ENCODE data around the gene COQ8B.
"Not testable (repeated sequence)": the region's sequence is repeated elsewhere in the genome, so short reads cannot be mapped to it uniquely, and the experiment has no call there.

COQ8B gene

DNA sequence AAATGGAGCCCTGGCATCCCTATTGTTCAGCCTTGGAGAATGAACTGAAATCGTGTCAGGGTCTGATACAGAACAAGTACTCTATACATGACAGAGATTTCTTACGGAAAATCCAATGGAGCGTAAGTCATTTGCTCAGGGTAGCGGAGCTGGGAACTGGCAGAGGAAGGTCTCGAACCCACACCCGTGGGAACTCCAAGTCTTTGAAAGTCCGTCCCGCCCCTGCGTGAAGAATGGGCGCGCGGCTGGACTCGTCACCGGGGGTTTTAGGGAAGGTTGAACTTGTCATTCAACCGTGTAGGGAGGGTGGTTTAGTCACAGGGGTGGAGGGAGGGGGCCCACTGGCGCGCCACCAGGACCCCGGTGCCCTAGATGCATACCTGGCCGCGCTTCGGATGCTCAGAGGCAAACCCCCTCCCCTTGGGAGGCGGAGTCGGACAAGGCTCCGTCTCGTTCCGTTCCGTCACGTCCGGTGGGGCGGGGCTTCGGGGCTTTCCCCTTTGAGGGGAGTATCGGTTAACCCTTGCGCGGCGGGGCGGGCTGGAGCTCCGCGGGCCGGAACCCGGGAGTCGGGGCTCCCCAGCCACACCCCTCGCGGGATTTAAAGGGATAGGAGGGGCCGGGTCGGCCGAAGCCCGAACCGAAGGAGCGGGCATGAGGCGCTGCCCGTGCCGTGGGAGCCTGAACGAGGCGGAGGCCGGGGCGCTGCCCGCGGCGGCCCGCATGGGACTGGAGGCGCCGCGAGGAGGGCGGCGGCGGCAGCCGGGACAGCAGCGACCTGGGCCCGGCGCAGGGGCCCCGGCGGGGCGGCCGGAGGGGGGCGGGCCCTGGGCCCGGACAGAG lies at the start of gene COQ8B, which contains the start of gene ITPKC:
COQ8B (minus strand) TSS at position 405 of the 843 bp plus-strand sequence. CDS start 2,254 bp downstream, outside the sequence.
ITPKC (plus strand) TSS at position 631 of the 843 bp plus-strand sequence; CDS start at position 655, 24 bp downstream.
- peak; percentile 99 for DNase-seq (ENCODE audit: low spot score)

DNA sequence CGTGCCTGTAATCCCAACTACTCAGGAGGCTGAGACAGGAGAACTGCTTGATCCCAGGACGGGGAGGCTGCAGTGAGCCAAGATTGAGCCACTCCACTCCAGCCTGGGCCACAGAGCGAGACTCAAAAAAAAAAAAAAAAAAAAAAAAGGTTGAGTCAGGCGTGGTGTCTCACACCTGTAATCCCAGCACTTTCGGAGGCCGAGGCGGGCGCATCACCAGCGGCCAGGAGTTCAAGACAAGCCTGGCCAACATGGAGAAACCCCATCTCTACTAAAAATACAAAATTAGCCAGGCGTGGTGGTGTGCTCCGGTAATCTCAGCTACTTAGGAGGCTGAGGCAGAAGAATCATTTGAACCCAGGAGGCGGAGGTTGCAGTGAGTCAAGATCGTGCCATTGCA lies 49.7 kb upstream of the COQ8B start:
- DNase-seq (ENCODE audit: low spot score) = not testable (repeated sequence)

DNA sequence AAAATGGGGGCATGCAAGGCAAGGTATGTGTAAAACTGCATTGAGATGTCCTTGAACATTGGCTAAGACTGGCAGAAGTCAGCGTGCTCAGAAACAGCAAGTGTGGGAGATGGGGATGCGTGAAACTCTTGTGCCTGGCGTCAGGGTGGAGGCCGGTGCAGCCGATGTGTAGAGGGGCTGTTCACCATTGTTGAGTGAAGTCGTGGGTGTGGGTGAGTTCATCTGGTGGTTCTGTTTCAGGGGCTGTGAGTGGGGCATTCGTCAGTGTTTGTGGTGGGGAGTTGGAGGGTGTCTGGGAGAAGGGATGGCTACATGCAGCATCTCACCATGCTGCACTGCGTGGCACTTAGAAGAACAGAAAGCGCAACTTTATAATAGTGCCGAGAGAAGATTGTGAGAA lies 47.3 kb upstream of the COQ8B start:
- DNase-seq (ENCODE audit: low spot score) = no peak

DNA sequence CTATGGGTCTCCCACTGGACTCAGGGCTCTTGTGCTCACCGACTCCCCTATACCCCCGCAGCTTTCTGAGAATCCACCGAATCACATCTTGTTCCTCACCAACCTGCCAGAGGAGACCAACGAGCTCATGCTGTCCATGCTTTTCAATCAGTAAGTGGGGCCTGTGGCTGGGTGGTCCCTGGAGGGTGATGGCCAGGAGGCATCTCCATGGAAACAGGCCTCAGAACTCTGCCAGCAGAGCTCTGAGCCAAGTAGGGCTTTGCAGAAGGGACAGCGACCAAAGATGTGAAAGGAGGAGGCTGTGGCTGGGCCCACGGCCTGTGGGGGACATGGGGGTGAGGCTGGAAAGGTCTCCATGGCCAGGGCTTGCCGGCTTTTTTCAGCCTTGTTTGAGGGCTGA lies 46.8 kb upstream of the COQ8B start:
- DNase-seq (ENCODE audit: low spot score) = no peak

DNA sequence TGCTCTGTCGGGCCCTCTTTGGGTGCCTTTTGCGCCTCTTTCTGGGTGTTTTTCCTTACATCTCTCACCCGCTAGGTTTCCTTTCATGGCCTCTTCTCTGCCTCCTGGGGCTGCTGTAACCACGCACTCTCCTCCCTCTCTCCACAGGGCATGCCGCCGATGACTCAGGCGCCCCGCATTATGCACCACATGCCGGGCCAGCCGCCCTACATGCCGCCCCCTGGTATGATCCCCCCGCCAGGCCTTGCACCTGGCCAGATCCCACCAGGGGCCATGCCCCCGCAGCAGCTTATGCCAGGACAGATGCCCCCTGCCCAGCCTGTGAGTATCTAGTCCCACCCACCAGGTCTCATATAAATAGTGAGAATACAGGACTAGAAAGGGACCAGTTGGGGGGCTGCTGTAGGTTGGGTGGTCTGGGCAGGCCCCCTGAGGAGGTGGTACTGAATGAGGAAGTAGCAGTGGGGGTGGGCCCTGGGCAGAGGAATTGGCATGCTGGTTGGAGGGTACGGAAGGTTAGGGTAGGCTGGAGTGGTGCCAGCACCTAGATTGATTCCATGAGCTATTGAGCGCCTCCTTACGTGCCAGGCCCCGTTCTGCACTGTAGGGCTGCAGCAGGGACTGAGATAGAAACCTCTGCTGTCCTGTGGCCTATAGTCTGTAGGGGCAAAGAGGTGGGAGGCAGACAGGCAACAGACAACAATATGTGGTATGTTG lies 46.2 kb upstream of the COQ8B start:
- no peak for DNase-seq (ENCODE audit: low spot score)

DNA sequence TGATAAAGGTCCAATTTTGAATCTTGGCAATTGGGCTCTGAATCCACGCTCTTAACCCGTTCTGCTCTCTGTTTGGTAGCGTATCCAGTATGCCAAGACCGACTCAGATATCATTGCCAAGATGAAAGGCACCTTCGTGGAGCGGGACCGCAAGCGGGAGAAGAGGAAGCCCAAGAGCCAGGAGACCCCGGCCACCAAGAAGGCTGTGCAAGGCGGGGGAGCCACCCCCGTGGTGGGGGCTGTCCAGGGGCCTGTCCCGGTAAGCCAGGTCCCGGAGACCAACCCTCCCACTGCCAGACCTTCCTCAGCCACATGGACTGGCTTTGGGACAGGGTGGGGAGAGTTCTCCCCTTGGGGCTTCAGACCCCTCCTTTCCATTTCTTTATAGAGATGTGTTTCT lies 42.7 kb upstream of the COQ8B start:
- DNase-seq (ENCODE audit: low spot score) = no peak

DNA sequence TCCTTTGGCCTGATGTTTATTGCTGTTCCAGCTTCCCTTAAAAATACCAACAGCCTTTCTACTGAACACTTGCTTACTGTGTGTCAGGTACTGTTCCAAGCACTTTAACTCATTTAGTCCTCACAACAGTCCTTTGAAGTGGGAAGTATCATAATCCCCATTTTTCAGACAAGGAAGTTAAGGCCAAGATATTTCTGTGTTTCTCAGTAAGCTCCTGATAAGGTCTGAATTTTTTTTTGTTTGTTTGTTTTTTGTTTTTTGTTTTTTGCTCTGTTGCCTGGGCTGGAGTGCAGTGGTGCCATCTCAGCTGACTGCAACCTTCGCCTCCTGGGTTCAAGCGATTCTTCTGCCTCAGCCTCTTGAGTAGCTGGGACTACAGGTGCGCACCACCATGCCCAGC lies 41.8 kb upstream of the COQ8B start:
- no peak for DNase-seq (ENCODE audit: low spot score)

DNA sequence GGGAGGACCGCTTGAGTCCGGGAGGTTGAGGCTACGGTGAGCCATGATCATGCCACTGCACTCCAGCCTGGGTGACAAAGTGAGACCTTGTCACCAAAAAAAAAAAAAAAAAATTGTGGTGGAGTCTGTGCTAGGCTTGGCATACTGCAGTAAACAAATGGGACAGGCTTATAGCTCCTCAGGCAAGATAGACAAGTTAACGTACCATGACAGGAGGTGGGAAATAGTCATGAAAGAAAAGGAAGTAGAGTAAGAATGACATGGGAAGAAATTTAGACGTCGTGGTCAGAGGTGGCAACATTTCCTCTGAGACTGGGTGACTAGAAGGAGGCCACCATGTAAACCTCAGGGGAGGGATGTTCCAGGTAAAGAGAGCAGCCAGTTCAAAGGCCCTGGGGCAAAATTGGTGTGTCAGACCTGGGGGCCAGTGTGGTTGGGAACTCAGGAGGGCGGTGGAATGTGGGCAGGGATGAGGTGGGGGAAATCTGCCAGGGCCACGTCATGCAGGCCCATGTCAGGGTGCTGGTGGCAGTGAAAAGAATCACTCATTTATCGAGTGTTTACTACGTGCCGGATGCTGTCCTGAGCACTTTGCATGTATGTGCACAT lies 39.9 kb upstream of the COQ8B start:
- DNase-seq (ENCODE audit: low spot score) = peak; percentile 46

DNA sequence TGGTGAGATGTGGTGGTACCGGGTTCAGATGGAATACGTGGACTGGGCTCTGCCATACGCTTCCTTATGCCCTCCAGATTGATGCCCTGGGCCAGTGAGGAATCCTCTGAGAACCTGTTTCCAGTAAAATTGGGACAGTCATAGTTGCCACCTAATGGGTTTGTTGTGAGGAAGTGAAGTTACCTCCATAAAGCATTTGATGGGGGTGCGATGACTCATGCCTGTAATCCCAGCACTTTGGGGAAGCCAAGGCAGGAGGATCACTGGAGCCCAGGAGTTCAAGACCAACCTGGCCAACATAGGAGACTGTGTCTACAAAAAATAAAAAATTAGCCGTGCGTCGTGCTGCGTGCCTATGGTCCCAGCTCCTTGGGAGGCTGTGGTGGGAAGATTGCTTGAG lies 39.1 kb upstream of the COQ8B start:
- no peak for DNase-seq (ENCODE audit: low spot score)

DNA sequence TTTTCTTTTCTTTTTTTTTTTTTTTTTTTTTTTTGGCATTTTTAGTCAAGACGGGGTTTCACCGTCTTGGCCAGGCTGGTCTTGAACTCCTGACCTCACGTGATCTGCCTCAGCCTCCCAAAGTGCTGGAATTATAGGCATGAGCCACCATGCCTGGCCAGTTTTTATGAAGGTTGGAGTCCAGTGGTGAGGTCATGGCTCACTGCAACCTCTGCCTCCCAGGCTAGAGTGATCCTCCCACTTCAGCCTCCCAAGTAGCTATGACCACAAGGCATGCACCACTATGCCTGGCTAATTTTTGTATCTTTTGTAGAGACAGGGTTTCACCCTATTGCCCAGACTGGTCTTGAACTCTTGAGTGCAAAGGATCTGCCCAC lies 38.5 kb upstream of the COQ8B start:
- no peak for DNase-seq (ENCODE audit: low spot score)

DNA sequence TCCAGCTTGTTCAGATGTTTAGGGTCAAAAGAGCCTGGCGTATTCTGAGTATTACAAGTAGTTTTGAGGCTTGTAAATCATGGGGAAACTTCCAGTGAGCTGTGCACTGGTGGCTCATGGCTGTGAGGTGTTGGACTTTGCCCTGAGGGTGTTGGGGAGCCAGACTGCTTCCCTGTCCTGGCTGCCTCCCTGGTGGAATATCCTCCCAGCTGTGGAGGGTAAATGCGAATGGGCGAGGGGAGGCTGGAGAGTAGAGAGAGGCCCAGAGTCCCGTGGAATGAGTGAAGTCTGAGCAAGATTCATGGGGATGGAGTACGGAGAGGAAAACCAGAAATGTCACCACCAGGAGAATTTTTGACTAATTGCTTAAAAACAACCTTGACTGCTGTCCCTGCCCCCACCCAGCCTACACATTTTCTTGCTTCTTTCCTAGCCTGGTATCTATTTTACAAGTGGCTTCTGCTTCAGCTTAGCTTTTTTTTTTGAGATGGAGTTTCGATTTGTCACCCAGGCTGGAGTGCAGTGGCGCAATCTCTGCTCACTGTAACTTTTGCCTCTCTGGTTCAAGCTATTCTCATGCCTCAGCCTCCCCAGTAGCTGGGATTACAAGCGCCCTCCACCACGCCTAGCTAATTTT lies 38.0 kb upstream of the COQ8B start:
- peak; percentile 19 for DNase-seq (ENCODE audit: low spot score)

DNA sequence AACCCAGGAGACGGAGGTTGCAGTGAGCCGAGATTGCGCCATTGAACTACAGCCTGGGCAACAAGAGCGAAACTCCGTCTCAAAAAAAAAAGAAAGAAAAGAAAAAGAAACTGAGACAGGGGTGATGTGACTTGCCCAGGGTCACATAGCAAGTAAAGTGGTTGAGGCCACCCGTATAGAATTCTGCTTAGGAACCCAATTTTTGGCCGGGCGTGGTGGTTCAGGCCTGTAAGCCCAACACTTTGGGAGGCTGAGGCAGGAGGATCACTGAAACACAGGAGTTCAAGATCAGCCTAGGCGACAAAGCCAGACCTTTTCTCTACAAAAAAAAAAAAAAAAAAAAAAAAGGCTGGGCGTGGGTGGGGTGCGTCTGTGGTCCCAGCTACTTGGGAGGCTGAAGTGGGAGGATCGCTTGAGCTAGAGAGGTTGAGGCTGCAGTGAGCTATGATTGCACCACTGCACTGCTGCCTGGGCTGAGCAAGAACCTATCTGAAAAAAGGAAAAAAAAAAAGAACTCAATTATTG lies 35.6 kb upstream of the COQ8B start:
- no peak for DNase-seq (ENCODE audit: low spot score)

DNA sequence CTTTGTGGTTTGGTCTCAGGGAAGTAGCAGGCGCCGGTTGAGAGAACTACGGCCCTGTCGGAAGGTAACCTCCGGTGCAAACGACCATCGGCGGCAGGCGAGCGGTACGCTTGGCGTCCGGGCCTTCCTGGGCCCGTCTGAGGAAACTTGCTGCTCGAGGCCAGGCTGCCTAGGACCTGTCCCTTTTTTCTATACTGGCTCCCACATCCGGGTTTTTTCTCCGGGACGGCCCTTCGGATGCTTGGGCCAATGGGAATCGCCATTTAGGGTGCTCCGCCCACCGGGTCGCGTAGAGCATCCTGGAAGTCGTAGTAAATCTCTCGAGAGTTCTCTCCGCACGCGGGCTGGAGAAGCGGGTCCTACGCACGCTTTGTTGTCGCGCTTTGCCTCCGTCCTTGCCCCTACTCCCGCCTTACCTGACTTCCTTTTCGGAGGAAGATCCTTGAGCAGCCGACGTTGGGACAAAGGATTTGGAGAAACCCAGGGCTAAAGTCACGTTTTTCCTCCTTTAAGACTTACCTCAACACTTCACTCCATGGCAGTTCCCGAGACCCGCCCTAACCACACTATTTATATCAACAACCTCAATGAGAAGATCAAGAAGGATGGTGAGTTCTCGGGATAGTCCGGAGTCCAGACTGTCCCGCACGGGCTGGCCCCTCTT lies 34.3 kb upstream of the COQ8B start, which contains the start of gene SNRPA:
SNRPA (plus strand) TSS at position 330 of the 664 bp plus-strand sequence; CDS start at position 536, 206 bp downstream.
- peak; percentile 96 for DNase-seq (ENCODE audit: low spot score)

DNA sequence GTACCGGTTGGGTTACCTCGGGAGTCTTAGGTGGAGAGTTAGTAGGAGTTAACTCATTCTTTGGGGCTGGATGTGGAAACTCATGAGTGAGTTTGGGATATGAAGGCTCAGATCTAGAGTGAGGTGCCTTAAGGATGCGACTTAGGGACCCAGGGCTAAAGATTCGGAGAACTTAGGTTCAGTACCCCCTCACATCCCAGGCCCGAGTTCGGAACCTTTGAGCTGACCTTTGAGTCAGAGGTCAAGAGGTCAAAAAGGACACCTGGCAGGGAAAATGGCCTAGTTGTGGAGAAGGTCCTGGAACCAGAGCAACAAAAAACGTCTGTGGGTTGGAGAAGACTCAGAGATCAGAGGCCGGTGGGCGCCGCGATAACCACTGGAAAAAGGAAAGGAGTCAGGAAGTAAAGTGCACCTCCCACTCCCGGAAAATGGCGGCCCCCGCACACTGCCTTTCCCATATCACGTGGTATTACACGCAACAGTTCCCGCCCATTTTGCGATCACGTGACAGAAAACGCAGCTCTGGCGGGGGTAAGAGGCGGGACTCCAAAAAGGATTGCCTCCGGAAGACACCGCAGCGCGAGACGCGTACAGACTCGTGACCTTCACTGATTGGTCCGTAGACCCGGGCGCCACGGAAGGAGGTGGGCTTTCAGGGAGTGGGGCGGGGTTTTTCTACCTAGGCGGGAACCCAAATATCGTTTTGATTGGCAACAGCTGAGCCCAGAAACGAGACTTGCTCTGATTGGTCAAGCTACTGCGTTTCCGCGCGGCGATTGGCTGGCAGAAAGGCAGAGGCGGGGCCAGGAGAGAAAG lies 33.6 kb upstream of the COQ8B start, which contains the start of gene ACTMAP:
ACTMAP (minus strand) TSS at position 420 of the 816 bp plus-strand sequence. CDS start 674 bp downstream, outside the sequence.
- peak; percentile 100 for DNase-seq (ENCODE audit: low spot score)

DNA sequence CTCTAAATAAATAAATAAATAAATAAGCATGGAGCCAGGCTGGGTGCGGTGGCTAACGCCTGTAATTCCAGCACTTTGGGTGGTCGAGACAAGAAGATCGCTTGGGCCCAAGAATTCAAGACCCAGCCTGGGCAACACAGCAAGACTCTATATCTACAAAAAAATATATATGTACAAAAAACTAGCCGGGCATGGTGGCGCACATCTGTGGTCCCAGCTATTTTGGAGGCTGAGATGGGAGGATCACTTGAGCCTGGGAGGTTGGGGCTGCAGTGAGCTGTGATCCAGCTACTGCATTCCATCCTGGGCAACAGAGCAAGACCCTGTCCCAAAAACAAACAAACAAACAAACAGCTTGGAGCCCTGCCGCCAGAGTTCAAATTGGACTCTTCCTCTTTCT lies 30.9 kb upstream of the COQ8B start:
- no peak for DNase-seq (ENCODE audit: low spot score)

DNA sequence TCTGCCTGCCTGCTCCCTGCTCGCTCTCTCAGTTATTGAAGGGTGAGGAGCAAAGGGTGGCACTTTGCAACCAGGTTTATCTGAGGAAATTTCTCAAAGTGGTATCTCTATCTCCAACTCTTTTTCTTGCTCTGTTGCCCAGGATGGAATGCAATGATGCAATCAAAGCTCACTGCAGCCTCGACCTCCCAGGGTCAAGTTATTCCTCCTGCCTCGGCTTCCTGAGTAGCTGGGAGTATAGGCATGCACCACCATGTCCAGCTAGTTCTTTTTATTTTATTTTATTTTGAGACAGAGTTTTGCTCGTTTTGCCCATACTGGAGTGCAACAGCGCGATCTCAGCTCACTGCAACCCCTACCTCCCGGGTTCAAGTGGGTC lies 28.7 kb upstream of the COQ8B start:
- no peak for DNase-seq (ENCODE audit: low spot score)

DNA sequence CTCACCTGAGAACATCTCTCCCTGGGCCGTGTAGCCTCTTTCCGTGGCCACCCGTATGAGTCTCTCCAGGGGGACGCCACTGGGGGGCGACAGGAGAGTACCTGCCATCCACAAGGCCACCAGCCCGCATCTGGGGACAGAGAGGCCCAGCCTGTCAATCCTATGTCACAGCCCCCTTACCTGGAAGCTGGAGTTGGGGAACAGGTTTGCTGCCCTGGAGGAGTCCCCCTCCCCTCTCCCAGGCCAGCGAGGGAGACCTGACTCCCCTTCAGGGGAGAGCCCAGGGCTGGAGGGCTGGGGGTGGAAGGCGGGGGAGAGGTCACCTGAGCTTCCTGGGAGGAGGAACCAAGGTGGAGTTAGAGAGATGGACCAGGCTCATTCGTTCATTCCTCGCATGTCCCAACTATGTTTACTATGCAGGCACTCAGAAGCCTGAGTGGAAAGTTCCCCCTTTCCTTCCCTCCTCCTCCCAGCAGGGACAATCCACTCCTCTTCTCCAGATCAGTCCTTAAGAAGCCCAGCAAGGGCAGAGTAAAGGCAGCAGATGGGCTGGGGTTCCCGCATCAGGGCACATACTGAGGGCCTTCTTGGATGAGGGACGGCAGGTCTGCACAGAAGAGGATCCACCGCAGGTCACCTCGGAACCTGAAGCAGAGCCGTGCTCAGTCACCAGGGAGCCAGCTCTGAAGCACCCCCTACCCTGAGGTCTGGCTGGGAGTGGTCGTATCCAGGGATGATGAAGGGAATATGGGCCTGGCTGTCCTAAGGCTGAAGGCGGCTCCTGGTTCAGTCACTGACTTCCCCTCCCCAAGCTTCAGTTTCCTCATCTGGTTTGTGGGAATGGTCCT lies 28.1 kb upstream of the COQ8B start:
- peak; percentile 34 for DNase-seq (ENCODE audit: low spot score)

DNA sequence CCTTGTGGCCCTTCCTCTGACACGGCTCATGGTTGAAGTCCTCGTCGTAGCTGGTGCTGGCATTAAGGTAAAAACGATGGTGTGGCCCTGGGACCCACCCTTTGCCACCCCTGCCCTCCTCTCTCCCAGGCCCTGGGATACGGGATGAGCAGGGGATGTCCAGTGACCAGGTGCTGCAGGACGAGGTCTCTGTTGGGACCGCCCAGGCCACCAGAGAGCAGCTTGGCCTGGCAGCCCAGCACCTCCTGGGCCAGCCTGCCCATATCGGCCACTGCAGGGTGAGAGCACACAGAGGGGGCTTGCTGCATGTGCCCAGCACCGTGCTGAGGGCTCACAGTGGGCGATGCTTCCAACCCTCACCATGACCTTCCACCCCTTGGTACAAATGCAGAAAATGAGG lies 27.2 kb upstream of the COQ8B start:
- DNase-seq (ENCODE audit: low spot score) = no peak

DNA sequence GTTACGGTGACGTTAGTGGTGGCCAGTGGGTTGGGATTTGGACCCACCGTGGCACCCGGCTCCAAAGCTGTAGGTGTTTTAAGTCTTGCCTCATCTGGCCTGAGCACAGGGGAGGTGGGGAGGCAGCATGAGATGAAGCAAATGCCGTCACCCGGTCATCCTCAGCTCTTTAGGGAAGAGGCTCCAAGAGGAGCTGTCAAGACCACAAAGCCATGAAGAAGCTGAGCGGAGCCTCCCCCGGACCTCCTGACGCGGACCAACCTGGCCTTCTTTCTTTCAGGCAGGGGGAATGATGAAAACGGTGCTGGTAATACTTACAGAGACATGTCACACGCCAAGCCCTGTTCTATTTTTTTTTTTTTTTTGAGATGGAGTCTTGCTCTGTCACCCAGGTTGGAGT lies 26.2 kb upstream of the COQ8B start:
- DNase-seq (ENCODE audit: low spot score) = no peak

DNA sequence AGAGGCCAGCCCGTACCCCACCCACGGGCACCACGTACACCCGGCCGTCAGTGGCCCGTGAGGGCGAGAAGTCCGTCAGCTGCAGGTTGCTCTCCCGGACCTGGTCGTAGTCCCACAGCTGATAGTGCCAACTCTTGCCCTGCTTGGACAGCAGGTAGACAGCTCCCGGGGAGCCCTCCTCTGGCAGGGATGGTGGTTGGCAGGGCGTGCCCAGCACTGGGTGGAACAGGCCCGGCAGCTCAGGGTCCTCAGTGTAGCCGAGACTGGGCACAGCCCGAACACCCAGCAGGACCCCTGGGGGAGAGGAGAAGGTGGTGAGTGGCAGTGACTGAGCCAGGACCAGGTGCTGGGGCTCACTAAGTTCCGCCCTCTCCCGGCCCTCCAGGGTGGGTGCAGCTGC lies 25.8 kb upstream of the COQ8B start:
- DNase-seq (ENCODE audit: low spot score) = no peak
